ENCODE data around the gene BEGAIN. TPM values are rescaled to one million over a fixed set of nuclear protein-coding genes. Genes with fewer than 3 reads are reported as not detected.

BEGAIN gene
- total RNA-seq, 1 donor from 2014 or later, result 1.9 TPM

DNA sequence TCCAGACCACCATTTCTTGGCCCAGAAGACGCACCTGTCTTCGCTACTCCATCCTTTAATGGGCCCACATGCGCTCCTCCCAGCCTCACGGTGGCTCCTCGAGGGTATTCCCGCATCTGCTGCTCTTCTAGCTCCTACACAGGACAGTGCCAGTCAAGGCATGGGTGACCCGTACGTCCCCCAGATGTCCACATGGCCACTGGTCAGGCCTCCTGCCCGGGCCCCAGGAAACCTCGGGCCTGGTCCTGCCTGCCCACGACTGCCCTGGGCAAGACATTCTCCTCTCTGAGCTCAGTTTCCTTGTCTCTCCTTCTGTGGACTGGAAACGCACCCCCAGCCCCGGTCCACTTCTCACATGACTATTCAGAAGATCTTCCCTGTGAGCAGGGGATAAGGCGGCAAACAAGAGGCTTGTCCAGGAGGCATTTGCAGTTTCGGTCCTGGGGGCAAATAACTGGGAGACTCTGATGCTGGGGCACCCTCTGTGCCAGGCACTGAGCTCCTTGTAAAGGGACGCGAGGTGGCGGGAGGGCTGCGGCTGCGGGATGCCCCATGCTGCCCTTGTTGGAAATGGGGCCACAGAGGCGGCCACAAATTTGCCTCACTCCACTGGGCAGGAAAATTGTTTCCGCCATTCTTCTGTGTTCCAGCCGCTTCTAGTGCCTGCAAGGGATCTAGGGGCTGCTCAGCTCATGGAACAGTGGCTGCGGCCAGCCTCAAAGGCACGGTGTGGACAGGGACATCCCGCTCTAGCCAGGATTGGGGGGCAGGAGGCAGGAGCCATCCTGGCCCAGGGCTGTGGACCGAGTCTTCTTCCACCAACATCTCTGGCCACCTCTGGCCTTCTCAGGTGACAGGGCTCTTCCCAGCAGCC, 6.8 kb upstream of the BEGAIN start:
- Histone ChIP-seq H3K36me3 (no peaks in the 10 kb centered on the region), H3K27me3 (ENCODE audit: low read depth) (peaks cover 93% of the 10 kb centered on the region), H3K4me1 (no peaks in the 10 kb centered on the region), H3K27ac (replicated peaks) (no peak overlapping the region), H3K4me3 (no peak overlapping the region), H3K9me3 (replicated peaks) (no peaks in the 10 kb centered on the region)
- peak; percentile 7 for DNase-seq
- TF ChIP-seq, protein P1, sequence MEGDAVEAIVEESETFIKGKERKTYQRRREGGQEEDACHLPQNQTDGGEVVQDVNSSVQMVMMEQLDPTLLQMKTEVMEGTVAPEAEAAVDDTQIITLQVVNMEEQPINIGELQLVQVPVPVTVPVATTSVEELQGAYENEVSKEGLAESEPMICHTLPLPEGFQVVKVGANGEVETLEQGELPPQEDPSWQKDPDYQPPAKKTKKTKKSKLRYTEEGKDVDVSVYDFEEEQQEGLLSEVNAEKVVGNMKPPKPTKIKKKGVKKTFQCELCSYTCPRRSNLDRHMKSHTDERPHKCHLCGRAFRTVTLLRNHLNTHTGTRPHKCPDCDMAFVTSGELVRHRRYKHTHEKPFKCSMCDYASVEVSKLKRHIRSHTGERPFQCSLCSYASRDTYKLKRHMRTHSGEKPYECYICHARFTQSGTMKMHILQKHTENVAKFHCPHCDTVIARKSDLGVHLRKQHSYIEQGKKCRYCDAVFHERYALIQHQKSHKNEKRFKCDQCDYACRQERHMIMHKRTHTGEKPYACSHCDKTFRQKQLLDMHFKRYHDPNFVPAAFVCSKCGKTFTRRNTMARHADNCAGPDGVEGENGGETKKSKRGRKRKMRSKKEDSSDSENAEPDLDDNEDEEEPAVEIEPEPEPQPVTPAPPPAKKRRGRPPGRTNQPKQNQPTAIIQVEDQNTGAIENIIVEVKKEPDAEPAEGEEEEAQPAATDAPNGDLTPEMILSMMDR (IDR thresholded peaks at IDR 0.05; ENCODE audit: borderline replicate concordance), result no peak
- intact Hi-C loops (cut with micrococcal nuclease), result no loop called here

DNA sequence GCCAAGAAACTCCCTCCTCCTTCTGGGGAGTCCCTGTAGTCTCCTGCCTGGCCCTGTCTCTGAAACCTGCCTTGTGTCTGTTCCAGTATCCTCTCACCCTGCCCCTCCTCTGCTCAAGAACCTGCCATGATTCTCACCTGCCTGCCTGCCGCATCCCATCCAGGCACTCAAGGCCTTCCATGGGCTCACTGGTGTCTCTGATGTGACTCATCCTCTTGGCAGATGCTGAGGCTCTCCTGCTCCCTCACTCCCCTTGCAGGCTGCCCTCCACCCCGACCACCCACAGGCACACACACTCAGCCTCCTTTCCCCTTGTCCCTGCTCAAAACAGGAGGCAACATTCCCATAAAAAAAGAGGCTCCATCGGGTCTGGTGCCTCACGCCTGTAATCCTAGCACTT, 5.8 kb upstream of the BEGAIN start:
- Histone ChIP-seq H3K4me3 (no peak overlapping the region), H3K36me3 (no peaks in the 10 kb centered on the region), H3K27me3 (ENCODE audit: low read depth) (peaks cover 93% of the 10 kb centered on the region), H3K9me3 (replicated peaks) (no peaks in the 10 kb centered on the region), H3K4me1 (peaks cover 5% of the 10 kb centered on the region), H3K27ac (replicated peaks) (no peak overlapping the region)
- TF ChIP-seq, protein P1 (IDR thresholded peaks at IDR 0.05; ENCODE audit: borderline replicate concordance), result no peak
- intact Hi-C loops (cut with micrococcal nuclease), result no loop called here
- no peak for DNase-seq

DNA sequence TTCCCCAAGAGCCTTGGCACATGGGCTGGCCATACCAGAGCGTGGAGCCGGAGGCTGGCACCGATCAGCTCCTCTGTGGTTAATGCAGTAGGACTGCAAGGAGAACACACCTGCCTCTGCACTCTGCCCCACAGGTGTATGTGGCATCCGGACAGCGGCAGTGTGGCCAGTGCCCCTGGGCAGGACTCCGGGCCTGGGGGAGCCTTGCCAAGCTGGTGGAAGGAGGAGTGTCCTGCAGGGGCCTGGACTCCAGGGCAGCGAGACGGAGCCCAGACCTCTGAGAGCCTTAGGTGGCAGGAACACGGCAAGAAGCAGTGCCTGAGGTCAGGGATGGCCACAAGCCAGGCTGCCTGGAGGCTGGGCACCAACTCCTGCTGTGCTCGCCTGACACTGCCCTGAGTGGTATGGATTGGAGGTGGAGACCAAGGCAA, 5.3 kb upstream of the BEGAIN start:
- TF ChIP-seq, protein P1 (IDR thresholded peaks at IDR 0.05; ENCODE audit: borderline replicate concordance), result no peak
- peaks cover 96% of the 10 kb centered on the region for H3K27me3 ChIP-seq (ENCODE audit: low read depth)
- intact Hi-C loops (cut with micrococcal nuclease), result no loop called here
- no peaks in the 10 kb centered on the region for H3K9me3 ChIP-seq (replicated peaks)
- H3K27ac ChIP-seq (replicated peaks), result no peak overlapping the region
- no peaks in the 10 kb centered on the region for H3K36me3 ChIP-seq
- H3K4me1 ChIP-seq, result peaks cover 9% of the 10 kb centered on the region
- DNase-seq, result no peak
- H3K4me3 ChIP-seq, result no peak overlapping the region

DNA sequence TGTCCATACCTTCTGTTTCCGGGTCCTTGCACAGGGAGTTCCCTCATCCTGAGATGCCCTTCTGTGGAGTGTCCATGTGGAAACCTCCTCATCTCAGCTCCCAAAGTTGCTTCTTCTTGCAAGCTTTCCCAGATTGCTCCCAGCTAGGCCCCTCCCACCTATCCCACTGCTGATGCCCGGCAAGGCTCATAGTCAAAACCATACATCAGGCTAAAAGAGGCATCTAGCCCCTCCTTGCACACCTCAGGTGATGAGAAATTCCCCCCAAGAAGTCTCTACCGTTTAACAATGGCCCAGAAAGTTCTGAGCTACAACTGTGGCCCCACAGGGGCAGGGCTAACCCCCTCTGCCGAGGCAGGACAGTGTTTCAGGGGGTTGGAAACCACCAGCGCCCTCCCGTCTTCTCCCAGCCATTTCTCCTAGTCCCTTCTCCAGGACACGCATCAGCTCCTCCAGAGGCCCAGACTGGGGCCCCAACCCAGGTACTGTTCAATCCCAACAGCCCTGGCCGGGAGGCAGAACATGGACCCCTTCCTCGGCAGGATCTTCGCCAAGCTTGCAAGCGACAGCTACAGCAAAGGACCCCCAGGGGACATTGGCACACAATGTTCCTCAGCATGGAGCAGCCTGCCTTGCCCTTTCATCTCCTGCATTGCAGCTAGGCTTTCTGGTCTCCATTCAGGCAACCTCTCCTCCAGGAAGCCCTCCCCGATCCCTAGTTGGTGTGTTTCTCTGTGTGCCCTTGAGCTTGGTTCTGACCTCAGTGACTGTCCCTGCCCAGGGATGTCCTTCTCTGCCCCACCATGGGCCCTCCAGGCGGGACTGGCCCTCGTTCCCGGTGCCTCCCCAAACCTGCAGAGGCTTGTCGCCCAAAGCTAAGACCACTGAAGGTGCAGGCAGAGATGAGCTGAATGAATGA, 4.5 kb upstream of the BEGAIN start:
- H3K9me3 ChIP-seq (replicated peaks), result no peaks in the 10 kb centered on the region
- H3K27me3 ChIP-seq (ENCODE audit: low read depth), result peaks cover 95% of the 10 kb centered on the region
- intact Hi-C loops (cut with micrococcal nuclease), result no loop called here
- H3K36me3 ChIP-seq, result no peaks in the 10 kb centered on the region
- peaks cover 12% of the 10 kb centered on the region for H3K4me1 ChIP-seq
- no peak overlapping the region for H3K4me3 ChIP-seq
- no peak for DNase-seq
- TF ChIP-seq, protein P1 (IDR thresholded peaks at IDR 0.05; ENCODE audit: borderline replicate concordance), result no peak
- no peak overlapping the region for H3K27ac ChIP-seq (replicated peaks)

DNA sequence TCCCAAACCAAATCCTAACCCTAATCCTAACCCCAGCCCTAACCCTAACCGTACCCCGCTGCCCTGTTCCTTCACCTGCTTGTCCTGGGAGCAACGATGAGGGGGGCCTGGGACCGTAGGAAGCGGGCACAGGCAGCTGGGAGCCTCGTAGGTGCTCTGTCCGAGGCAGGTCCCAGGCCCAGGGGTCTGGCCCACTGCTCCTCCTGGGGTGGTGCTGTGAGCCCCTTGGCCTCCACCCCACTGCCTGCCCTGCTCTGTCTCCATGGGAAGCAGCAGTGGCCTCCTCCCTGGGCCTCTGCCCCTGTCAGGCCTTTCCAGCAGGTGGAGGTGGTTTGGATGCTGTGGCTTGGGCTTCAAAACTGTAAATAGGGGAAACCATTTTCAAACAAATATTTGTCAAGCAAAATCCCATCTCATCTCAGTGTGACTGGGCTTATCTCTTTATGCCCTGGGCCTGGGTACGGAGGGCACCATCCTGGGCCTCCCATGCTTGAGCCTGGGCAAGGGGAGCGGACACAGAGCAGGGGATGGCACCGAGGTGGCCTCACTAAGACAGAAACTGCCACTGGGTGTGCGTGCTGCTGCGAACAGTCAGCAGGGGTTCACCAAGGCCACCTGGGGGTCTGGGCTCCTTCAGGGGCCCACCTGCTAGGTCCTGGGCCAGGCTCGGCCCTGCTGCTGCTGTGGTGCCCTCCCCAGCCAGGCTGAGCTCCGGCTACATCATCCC, 3.7 kb upstream of the BEGAIN start:
- H3K27me3 ChIP-seq (ENCODE audit: low read depth), result peaks cover 95% of the 10 kb centered on the region
- intact Hi-C loops (cut with micrococcal nuclease), result no loop called here
- no peaks in the 10 kb centered on the region for H3K9me3 ChIP-seq (replicated peaks)
- no peak overlapping the region for H3K27ac ChIP-seq (replicated peaks)
- TF ChIP-seq, protein P1 (IDR thresholded peaks at IDR 0.05; ENCODE audit: borderline replicate concordance), result no peak
- H3K4me1 ChIP-seq, result peaks cover 19% of the 10 kb centered on the region
- peak; percentile 4 for DNase-seq
- H3K36me3 ChIP-seq, result no peaks in the 10 kb centered on the region
- no peak overlapping the region for H3K4me3 ChIP-seq

All from left ventricle myocardium inferior (tissue), 1 donor.